NCI-H1092 treated with DMSO at 0.1 percent for 48 hours (cell line): ENCODE measurements around the gene INTS6.

Experiments used
- DNase-seq: peaks from one replicate; lab custom pipeline; 2025; lab: John Stamatoyannopoulos, UW

Gene INTS6

DNA sequence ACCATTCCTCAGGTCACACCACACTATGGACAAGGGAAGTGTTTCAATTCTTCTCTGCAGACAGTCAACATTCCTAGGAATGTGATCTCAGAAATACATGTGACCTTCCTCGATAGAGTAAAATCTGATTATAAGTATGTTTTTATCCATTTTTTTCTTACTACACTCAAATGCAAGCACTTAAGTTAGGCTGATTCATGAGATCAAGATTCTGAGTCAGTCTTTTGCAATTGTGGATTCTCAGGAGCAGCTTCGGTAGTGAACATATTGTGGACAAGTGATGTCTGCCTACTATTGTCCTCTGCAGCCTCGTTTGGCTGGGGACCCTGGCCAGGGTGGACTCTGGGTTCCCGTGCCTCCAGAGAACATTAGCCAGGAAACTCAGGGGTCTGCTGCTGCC, 110.1 kb downstream of the INTS6 start:
- DNase-seq = no peak

DNA sequence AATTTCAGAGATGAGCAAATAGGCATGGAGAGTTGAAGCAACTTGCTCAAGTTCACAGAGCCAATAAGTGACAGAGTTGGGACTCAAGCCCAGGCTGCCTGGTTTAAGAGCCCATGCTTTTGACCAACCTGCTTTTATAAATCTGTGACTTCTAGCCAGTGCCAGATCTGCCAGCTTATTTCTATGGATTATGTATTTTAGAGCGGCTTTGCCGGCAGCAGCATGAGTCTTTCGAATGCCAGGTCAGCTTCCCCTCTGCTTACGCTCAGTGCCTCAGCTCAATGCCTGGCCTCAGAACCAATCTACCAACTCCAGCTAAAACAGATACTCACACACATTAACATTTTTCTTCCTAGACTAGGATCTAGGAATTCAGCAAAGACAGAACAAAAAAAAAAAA, 111.0 kb downstream of the INTS6 start:
- DNase-seq = no peak

- no peak for DNase-seq
Measured at GRCh38 chr13:51341232-51341631, 111.6 kb downstream of the INTS6 start.

DNA sequence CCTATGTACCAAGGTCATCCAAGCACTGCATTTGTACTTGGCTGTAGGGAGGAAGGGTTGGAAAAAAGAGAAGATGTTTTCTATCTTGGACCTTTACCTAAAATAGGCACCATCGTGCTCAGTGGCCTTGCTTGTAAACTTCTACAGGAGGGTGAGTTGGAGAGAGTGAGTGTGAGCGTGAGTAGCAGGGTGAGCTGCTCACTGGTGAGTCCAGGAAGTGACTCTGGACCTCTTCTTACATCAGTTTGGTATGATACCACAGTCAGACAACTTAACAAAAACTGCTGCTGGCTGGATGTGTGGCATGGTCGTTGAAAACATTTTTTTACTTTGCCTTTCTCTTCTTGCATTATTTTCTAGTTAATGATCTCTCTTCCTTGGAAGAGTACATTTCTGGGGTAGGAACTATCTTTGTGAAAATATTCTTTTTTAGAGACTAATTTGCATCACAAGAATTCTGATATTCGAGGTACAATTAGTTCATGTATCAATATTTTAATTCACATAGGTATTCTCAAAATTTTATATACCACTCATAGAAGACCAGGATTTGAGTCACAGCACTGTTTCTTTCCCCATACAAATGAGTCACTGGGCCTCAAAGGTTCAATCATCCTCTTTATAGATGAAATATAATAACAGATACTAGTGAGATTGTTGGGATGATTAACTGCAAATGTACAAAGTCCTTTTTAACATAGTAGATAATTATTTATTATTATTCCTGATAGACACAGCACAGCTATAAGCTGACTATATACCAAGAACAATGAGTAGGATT, 112.7 kb downstream of the INTS6 start:
- DNase-seq = no peak

DNA sequence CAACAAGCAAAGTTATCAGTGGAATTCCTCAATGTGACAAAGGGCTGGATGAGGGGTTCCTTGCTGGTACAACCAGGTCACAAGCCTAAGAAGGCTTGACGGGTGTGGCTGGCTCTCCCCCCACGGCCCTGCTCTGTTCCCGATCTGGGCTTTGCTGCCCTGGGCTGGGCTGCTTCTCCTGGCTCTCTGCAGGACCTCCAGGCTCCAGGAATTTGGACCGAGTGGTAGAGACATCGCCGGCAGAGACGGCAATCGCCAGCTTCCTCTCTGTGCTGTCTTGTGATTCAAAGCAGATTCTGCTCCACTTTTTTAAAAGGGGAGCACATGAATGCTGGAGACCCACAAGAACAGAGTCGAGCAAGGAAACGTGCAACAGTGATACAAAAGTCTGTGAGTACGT, 113.5 kb downstream of the INTS6 start, which contains the start of gene SERPINE3:
TSS of gene SERPINE3 (plus strand) at position 338 of the 400 bp plus-strand sequence. CDS start 1,401 bp downstream, outside the sequence.
- no peak for DNase-seq

- DNase-seq = no peak
Measured at GRCh38 chr13:51336746-51337145, 116.1 kb downstream of the INTS6 start.

- DNase-seq = no peak
Measured at GRCh38 chr13:51333826-51334225, 119.0 kb downstream of the INTS6 start.

DNA sequence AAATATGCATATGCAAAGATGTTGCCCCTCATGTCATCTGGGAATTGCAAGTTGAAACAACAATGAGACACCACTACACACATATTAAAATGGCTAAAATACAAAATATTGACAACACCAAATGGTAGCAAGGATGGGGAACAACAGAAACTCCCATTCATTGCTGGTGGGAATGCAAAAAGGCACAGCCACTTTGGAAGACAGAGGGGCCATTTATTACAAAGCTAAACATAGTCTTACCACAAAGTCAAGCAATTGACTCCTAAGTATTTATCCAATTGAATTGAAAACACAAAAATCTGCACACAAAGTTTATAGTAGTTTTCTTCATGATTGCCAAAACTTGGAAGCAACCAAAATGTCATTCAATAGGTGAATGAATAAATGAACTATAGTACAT, 119.4 kb downstream of the INTS6 start:
- DNase-seq = no peak

GRCh38 chr13:51332566-51333361, 120.1 kb downstream of the INTS6 start:
- no peak for DNase-seq

DNA sequence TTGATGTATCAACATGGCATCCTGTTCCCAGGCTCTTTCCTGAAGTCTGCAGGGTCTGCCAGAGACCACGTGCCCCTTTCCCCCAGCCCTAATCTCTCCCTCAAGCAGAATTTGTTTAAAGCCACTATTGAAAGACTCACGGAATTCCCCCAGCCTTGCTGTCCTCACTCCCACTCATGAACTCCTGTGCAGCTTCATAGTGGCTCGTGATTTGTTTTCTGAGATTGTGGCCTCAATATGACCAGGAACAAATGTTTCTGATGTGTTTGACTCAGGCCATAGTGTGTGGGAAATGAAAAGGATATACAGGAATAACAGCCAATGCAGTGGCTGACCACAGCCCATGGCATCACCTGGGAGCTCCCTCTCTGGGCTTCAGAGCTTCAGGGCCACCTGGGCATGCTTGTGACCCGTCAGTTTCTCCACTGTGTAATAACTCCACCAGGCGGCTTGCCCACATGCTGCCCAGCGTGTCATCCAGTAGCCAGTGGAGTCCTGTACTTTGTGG, 121.4 kb downstream of the INTS6 start:
- DNase-seq = no peak

DNA sequence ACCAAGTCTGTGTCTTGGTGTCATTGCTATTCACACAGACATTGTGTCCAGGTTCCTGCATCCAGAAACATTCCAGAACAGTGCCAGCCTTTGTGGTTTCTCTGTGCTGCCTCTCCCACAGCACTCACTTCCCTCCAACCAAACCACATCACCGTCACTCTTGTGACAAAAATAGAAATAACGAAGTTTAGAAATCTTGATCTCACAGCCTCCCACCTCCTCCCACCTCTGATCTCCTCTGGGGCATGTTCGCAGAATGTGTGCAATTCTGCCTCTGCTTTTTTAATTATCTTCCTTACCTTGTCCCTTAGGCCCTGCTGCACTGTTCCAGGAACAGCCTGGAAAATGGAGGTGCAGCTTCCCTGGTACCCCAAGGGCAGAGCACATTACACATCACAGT, 122.0 kb downstream of the INTS6 start:
- DNase-seq = no peak

- no peak for DNase-seq
Measured at GRCh38 chr13:51329606-51330005, 123.2 kb downstream of the INTS6 start.

GRCh38 chr13:51328488-51328887, 124.3 kb downstream of the INTS6 start:
- DNase-seq = no peak

- DNase-seq = no peak
Measured at GRCh38 chr13:51327961-51328360, 124.9 kb downstream of the INTS6 start.

DNA sequence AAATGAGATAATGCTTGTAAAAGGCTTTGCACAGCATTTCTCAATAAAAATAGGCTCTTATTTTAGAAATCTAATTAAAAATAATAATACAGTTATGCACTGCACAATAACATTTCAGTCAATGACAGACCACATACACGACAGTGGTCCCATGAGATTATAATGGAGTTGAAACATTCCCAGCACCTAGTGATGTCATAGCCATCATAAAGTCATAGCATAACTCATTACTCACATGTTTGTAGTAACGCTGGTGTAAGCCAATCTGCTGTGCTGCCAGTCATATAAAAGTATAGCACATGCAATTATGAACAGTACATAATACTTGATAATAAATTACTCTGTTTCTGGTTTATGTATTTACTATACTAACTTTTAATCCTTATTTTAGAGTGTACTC, 126.1 kb downstream of the INTS6 start:
- no peak for DNase-seq

GRCh38 chr13:51325837-51326236, 127.0 kb downstream of the INTS6 start:
- DNase-seq = no peak

DNA sequence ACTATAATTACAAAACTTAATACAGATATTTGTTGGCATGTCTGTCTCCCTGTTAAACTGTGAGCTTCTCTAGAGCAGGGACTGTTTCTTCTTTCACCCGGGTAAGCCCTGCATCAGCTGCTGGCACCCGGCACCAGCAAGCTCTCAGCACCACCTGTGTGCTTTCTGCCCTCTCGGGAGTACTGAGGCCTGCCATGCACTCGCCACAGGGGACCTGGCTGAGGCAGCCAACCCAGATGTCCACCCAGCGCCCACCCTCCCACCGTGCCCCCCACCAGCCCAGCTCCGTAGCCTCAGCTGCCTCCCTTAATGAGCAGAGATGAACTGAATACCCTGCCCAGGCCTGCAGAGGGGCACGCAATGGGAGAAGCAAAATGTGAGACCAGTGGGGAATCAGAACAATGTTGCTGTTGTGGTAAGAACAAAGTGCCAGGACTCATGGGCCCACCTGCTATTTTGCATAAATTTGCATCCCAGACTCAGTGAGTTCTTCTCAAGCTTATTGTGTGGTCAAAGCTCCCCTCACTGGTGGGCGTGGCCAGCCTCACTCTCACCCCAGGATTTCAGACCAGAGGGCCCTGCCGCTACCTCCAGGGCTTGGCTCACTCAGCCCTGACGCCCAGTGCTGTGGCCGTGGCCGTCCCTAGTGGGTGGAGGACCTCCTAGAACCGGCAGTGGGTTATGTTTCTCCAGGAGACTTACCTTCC, 128.0 kb downstream of the INTS6 start:
- peak; percentile 53 for DNase-seq

DNA sequence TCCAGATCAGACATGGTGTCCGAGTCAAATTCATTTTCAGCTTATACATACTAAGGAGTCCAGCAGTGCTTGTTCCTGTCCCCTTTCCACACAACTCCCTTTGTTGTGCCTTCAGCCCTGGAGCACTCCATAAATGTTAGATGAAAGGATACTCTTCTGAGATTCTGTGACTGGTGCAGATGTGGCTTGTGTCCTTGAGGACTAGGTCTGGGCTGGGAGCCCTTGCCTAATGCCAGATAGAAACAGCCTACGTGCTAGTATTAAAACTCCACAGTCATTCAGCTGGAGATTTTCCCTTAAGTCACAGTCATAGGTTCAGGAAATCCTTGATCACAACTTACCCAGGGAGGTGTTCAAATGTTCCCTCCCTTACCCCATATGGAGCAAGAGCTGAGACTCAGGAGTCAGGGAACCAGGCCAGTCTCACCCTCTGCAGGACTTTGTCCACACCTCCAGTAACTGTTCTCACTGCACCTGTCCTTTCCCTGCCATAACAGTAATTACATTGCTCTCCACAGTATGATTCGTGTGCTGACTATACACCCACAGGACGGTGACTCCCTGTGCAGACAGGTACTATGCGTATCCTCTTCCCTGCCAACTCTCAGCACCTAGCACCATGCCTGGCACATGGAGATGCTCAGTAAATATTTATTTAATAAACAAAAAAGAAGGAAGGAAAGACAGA, 128.9 kb downstream of the INTS6 start:
- DNase-seq = peak; percentile 4

- DNase-seq = no peak
Measured at GRCh38 chr13:51322826-51323225, 130.0 kb downstream of the INTS6 start.

- no peak for DNase-seq
Measured at GRCh38 chr13:51321836-51322235, 131.0 kb downstream of the INTS6 start.

GRCh38 chr13:51318876-51319275, 134.0 kb downstream of the INTS6 start:
- no peak for DNase-seq

- DNase-seq = no peak
Measured at GRCh38 chr13:51318015-51318414, 134.8 kb downstream of the INTS6 start.
